Mesendoderm (in vitro differentiated cells): ENCODE data around the gene CCDC97.

Experiments
- DNase-seq: peaks from one replicate; pipeline ENCODE4 v3.0.0; 2013
- H2AK5ac ChIP-seq: 2 replicates; pipeline ENCODE4 v1.6.1; 2013; ENCODE audit warnings: low read length, inconsistent platforms
- H2BK120ac ChIP-seq: 2 replicates; pipeline ENCODE4 v1.6.1; 2013; ENCODE audit warnings: low read depth, mild to moderate bottlenecking, low read length, moderate library complexity, mixed read lengths
- H2BK15ac ChIP-seq: replicated peaks from 2 replicates; pipeline ENCODE4 v1.6.1; 2013; ENCODE audit warnings: low read depth, mild to moderate bottlenecking, moderate library complexity
- H2BK5ac ChIP-seq: 2 replicates; pipeline ENCODE4 v1.6.1; 2013; ENCODE audit warnings: low read length, inconsistent platforms
- H3K18ac ChIP-seq: 2 replicates; pipeline ENCODE4 v1.6.1; 2013; ENCODE audit warnings: mild to moderate bottlenecking, low read length, mixed read lengths
- H3K23ac ChIP-seq: one replicate; pipeline ENCODE4 v1.6.1; 2013; ENCODE audit warnings: low read length
- H3K27ac ChIP-seq: 2 replicates; pipeline ENCODE4 v1.5.1; 2013; ENCODE audit warnings: low read depth, mild to moderate bottlenecking, inconsistent platforms, low read length, moderate library complexity
- H3K27me3 ChIP-seq: 2 replicates; pipeline ENCODE4 v1.6.1; 2013; ENCODE audit warnings: low read length, control low read depth, mild to moderate bottlenecking, inconsistent platforms; ENCODE audit not compliant: insufficient read depth, poor library complexity
- H3K36me3 ChIP-seq: 2 replicates; pipeline ENCODE4 v1.6.1; 2013; ENCODE audit warnings: low read length, inconsistent platforms; ENCODE audit not compliant: control insufficient read depth, insufficient read depth
- H3K4ac ChIP-seq: one replicate; pipeline ENCODE4 v1.6.1; 2013; ENCODE audit warnings: low read depth, mild to moderate bottlenecking, low read length, moderate library complexity
- H3K4me1 ChIP-seq: 2 replicates; pipeline ENCODE4 v1.6.1; 2013; ENCODE audit warnings: low read depth, low read length, inconsistent platforms; ENCODE audit not compliant: control insufficient read depth
- H3K4me2 ChIP-seq: 2 replicates; pipeline ENCODE4 v1.6.1; 2013; ENCODE audit warnings: low read length
- H3K4me3 ChIP-seq: 2 replicates; pipeline ENCODE4 v1.5.1; 2013; ENCODE audit warnings: mild to moderate bottlenecking, low read length
- H3K56ac ChIP-seq: one replicate; pipeline ENCODE4 v1.6.1; 2013; ENCODE audit warnings: low read length
- H3K79me1 ChIP-seq: 2 replicates; pipeline ENCODE4 v1.6.1; 2013; ENCODE audit warnings: low read length, inconsistent platforms
- H3K79me2 ChIP-seq: 2 replicates; pipeline ENCODE4 v1.6.1; 2013; ENCODE audit warnings: mild to moderate bottlenecking, low read length; ENCODE audit not compliant: control insufficient read depth, insufficient read depth
- H3K9ac ChIP-seq: 2 replicates; pipeline ENCODE4 v1.6.1; 2013; ENCODE audit warnings: low read length, inconsistent platforms
- H4K5ac ChIP-seq: one replicate; pipeline ENCODE4 v1.6.1; 2013; ENCODE audit warnings: low read length
- H4K8ac ChIP-seq: one replicate; pipeline ENCODE4 v1.6.1; 2013; ENCODE audit warnings: low read depth, mild to moderate bottlenecking, control low read depth, low read length, moderate library complexity
- WGBS: extraction: QIAGEN DNeasy Blood & Tissue Kit; methylation state at CpG from one replicate; pipeline ENCODE4 v1.1.7; 2013; ENCODE audit warnings: low lambda C conversion rate, missing lambda C conversion rate; ENCODE audit not compliant: insufficient coverage; ENCODE audit errors: extremely low coverage; 5-methylcytosine and 5-hydroxymethylcytosine counted together

The CCDC97 gene

DNA sequence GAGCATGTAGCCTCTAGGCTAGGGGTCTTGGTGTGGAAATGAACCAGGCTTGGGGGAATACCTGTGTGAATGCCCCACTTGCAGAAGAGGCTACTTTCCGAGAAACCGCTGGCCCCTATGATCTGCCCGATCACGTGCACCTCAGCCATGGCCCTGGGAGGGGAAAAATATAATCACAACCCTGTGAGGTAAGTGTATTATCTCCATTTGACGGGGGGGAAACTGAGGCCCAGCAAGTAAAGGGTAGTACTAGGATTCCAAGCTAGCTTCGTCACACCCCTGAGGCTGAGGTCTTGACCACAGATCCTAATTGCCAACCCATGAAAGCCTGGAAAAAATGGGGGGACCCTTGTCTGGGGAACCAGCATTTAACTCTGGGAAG lies 53.4 kb downstream of the CCDC97 start:
- H3K4me2 ChIP-seq: peak overlapping the region; percentile 70
- WGBS: no CpG with 5 or more reads among the region's 6 CpGs
- H3K79me2 ChIP-seq: no peaks in the 10 kb centered on the region
- no peak overlapping the region for H4K5ac ChIP-seq
- H3K79me1 ChIP-seq: peaks cover 4% of the 10 kb centered on the region
- H2BK5ac ChIP-seq: no peak overlapping the region
- no peak overlapping the region for H3K4ac ChIP-seq
- H3K4me3 ChIP-seq: peak overlapping the region; percentile 26
- H4K8ac ChIP-seq: no peak overlapping the region
- H3K36me3 ChIP-seq: no peaks in the 10 kb centered on the region
- H3K23ac ChIP-seq: no peak overlapping the region
- peak overlapping the region; percentile 95 for H2AK5ac ChIP-seq
- DNase-seq: no peak
- no peak overlapping the region for H2BK120ac ChIP-seq
- H3K4me1 ChIP-seq: peaks cover 3% of the 10 kb centered on the region
- no peak overlapping the region for H2BK15ac ChIP-seq
- no peak overlapping the region for H3K27ac ChIP-seq
- H3K9ac ChIP-seq: peak overlapping the region; percentile 59
- H3K18ac ChIP-seq: no peak overlapping the region
- H3K27me3 ChIP-seq: no peaks in the 10 kb centered on the region
- peak overlapping the region; percentile 52 for H3K56ac ChIP-seq

DNA sequence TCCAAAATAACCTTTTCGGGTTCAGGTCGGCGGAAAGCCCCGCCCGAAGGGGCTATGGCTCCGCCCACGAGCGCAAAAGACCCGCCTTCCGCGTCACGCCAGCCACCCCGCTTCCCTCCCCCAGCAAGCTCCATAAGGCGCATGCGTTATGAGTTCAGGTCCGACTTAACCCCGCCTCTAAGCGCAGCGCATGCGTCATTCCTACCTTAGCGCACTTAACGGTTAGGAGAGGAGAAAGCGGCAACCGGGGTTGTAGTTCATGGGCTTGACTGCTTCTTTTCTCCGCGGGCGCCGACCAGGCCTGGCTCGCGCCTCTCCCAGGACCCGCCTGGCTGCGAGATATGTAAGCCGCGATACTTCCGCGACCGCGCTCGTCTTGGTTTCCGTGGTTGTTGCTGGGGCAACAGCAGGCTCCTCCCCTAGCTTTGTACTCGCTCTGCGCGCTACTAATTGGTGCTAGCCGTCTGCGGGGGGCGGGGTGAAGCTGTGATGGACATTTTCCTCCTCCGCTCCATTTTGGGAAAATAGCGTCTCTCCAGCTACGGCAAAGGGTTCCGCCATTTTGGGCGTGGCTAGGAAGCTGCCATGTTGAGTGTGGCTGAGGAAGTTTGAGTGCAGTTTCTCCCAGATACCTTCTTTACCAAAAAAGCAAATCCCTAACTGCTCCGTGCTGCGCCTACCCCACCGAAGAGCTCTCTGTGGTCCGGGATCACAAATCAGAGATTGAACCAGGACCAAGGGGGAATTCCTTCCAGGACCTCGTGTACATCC lies 54.0 kb downstream of the CCDC97 start, which contains the start of gene B9D2:
Gene B9D2 (minus strand): TSS at position 397 of the 771 bp plus-strand sequence. CDS start 630 bp downstream, outside the sequence.
- Histone ChIP-seq H3K23ac (no peak within 1 kb of the TSS), H2BK120ac (no peak within 1 kb of the TSS), H2AK5ac (peak within 1 kb of the TSS; percentile 96), H3K79me2 (no peaks in the 10 kb centered on the region), H3K4me3 (peak within 1 kb of the TSS; percentile 68), H3K4ac (peak within 1 kb of the TSS; percentile 93), H4K5ac (peak within 1 kb of the TSS; percentile 77), H3K36me3 (no peaks in the 10 kb centered on the region), H3K27ac (peak within 1 kb of the TSS; percentile 51), H3K27me3 (no peaks in the 10 kb centered on the region), H3K9ac (peak within 1 kb of the TSS; percentile 90), H3K4me2 (peak within 1 kb of the TSS; percentile 84), H2BK15ac (no peak within 1 kb of the TSS), H3K18ac (peak within 1 kb of the TSS; percentile 78), H2BK5ac (peak within 1 kb of the TSS; percentile 82), H4K8ac (peak within 1 kb of the TSS; percentile 84), H3K4me1 (peaks cover 3% of the 10 kb centered on the region), H3K56ac (peak within 1 kb of the TSS; percentile 92), H3K79me1 (peaks cover 4% of the 10 kb centered on the region)
- peak; percentile 99 for DNase-seq
- no CpG with 5 or more reads among the region's 56 CpGs for WGBS

DNA sequence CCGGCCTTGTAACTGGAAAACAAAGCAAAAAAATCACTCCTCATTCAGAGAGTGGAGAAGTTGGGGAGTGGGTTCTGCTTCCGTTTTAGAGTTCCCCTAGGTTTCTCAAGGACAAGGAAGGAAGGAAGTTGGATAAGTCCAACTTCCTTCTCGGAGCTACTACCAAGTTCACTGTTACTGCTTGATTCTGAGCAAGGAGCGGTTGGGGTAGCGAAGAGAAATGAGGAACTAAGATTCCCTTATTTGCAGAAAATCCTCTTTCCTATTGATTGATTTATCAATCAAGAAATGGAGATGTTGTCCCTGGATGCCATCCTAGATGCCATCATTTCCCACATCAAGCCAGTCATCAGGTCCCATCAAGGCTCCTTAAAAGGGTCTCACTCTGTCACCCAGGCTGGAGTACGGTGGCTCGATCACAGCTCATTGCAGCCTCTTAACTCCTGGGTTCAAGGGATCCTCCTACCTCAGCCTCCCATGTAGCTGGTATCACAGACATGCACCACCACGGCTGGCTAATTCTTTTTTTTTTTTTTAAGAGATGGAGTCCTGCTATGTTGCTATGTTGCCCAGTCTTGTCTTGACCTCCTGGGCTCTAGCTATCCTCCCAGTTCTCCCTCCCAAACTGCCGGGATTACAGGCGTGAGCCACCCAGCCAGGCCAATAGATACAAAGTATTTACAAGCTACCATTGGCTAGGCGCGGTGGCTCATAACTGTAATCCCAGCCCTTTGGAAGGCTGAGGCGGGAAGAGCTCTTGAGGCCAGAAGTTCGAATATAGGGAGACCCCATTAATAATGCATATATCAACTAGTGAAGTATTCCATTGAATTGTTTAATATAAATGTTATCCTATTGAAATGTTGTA lies 54.8 kb downstream of the CCDC97 start:
- H2BK120ac ChIP-seq: no peak overlapping the region
- H3K23ac ChIP-seq: no peak overlapping the region
- H2BK15ac ChIP-seq: no peak overlapping the region
- DNase-seq: no peak
- peaks cover 3% of the 10 kb centered on the region for H3K4me1 ChIP-seq
- no CpG with 5 or more reads among the region's 14 CpGs for WGBS
- H3K56ac ChIP-seq: peak overlapping the region; percentile 92
- H3K27ac ChIP-seq: no peak overlapping the region
- peaks cover 4% of the 10 kb centered on the region for H3K79me1 ChIP-seq
- peak overlapping the region; percentile 43 for H4K8ac ChIP-seq
- H2AK5ac ChIP-seq: peak overlapping the region; percentile 96
- H3K27me3 ChIP-seq: no peaks in the 10 kb centered on the region
- H3K9ac ChIP-seq: peak overlapping the region; percentile 90
- peak overlapping the region; percentile 78 for H3K18ac ChIP-seq
- H3K36me3 ChIP-seq: no peaks in the 10 kb centered on the region
- H4K5ac ChIP-seq: peak overlapping the region; percentile 77
- peak overlapping the region; percentile 93 for H3K4ac ChIP-seq
- H3K4me2 ChIP-seq: peak overlapping the region; percentile 84
- peak overlapping the region; percentile 68 for H3K4me3 ChIP-seq
- H2BK5ac ChIP-seq: peak overlapping the region; percentile 82
- H3K79me2 ChIP-seq: no peaks in the 10 kb centered on the region

DNA sequence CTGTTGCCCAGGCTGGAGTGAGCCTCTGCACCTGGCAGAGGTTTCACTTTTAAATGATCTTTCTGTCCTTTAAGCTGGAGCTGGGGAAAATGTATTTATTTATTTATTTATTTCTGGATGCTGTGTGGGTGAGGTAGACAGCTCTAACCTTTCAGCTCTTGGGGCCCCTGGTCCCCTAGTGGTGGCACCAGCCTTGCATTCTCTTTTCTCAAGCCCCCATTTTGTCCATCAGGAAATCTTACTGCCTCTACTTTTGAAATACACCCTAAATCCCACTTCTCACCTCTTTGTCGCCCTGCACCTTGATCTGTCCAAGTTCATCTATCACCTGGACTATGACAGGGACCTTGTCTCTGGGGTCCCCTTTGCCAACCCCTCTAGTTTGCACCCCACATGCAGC lies 56.1 kb downstream of the CCDC97 start:
- no peak overlapping the region for H3K9ac ChIP-seq
- no peak overlapping the region for H4K5ac ChIP-seq
- no peak overlapping the region for H3K4ac ChIP-seq
- H3K4me1 ChIP-seq: peaks cover 3% of the 10 kb centered on the region
- no peak overlapping the region for H3K4me2 ChIP-seq
- H4K8ac ChIP-seq: no peak overlapping the region
- no peak for DNase-seq
- no CpG with 5 or more reads among the region's 1 CpG for WGBS
- no peaks in the 10 kb centered on the region for H3K36me3 ChIP-seq
- H3K79me1 ChIP-seq: peaks cover 4% of the 10 kb centered on the region
- no peaks in the 10 kb centered on the region for H3K27me3 ChIP-seq
- H3K27ac ChIP-seq: no peak overlapping the region
- no peak overlapping the region for H2AK5ac ChIP-seq
- no peak overlapping the region for H3K18ac ChIP-seq
- no peak overlapping the region for H3K56ac ChIP-seq
- no peak overlapping the region for H2BK120ac ChIP-seq
- H3K23ac ChIP-seq: no peak overlapping the region
- no peak overlapping the region for H3K4me3 ChIP-seq
- no peak overlapping the region for H2BK15ac ChIP-seq
- no peaks in the 10 kb centered on the region for H3K79me2 ChIP-seq
- no peak overlapping the region for H2BK5ac ChIP-seq

DNA sequence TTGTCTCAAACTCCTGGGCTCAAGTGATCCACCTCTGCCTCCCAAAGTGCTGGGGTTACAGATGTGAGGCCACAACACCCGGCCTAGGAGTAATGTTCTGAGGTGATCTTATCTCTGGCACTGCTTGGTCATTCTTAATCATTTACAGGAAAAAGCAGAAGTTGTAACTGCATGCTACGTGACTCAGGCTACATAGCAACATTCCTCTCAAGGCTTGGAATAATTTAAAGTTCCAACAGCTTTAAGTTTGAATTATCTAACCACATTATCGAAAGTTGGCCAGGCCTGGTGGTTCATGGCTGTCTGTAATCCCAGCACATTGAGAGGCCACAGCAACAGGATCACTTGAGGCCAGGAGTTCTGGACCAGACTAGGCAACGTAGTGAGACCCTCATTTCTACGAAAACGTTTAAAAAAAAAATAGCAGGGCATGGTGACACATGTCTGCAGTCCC lies 57.9 kb downstream of the CCDC97 start:
- H3K79me1 ChIP-seq: peaks cover 4% of the 10 kb centered on the region
- no peak overlapping the region for H2BK5ac ChIP-seq
- H2BK15ac ChIP-seq: no peak overlapping the region
- no CpG with 5 or more reads among the region's 6 CpGs for WGBS
- no peak overlapping the region for H4K5ac ChIP-seq
- no peak overlapping the region for H3K4me2 ChIP-seq
- H3K18ac ChIP-seq: no peak overlapping the region
- no peak overlapping the region for H3K4ac ChIP-seq
- no peaks in the 10 kb centered on the region for H3K36me3 ChIP-seq
- H3K4me3 ChIP-seq: no peak overlapping the region
- no peak for DNase-seq
- no peak overlapping the region for H2AK5ac ChIP-seq
- no peak overlapping the region for H3K56ac ChIP-seq
- H4K8ac ChIP-seq: no peak overlapping the region
- H2BK120ac ChIP-seq: no peak overlapping the region
- no peak overlapping the region for H3K9ac ChIP-seq
- H3K79me2 ChIP-seq: no peaks in the 10 kb centered on the region
- no peak overlapping the region for H3K27ac ChIP-seq
- no peak overlapping the region for H3K23ac ChIP-seq
- no peaks in the 10 kb centered on the region for H3K27me3 ChIP-seq
- peaks cover 3% of the 10 kb centered on the region for H3K4me1 ChIP-seq
